Muscle layer of duodenum (tissue), 2 donors: ENCODE results near the gene GRAMD1A.
"Not testable (repeated sequence)": the region's sequence is repeated elsewhere in the genome, so short reads cannot be mapped to it uniquely, and the experiment has no call there.

ENCODE experiments used
- H3K27ac ChIP-seq: one replicate; pipeline ENCODE4 v1.7.0; 2013; ENCODE audit warnings: mild to moderate bottlenecking, low read length
- H3K27me3 ChIP-seq: one replicate; pipeline ENCODE4 v1.7.0; 2013; ENCODE audit warnings: low read depth, mild to moderate bottlenecking, control low read depth, low read length
- H3K36me3 ChIP-seq, 2 donors: one replicate each; pipeline ENCODE4 v1.7.0; 2013; ENCODE audit warnings: low read length in 2 of 2, control low read depth in 1 of 2, mild to moderate bottlenecking in 1 of 2; ENCODE audit not compliant: insufficient read depth in 2 of 2, control insufficient read depth in 1 of 2
- H3K4me1 ChIP-seq, 2 donors: one replicate each; pipeline ENCODE4 v1.7.0; 2013; ENCODE audit warnings: low read length in 2 of 2, mild to moderate bottlenecking in 2 of 2, control low read depth in 1 of 2, moderate library complexity in 1 of 2; ENCODE audit not compliant: insufficient read depth in 2 of 2, control insufficient read depth in 1 of 2
- H3K4me3 ChIP-seq, 2 donors: one replicate each; pipeline ENCODE4 v1.7.0; 2013; ENCODE audit warnings: low read length in 2 of 2, low read depth in 1 of 2, mild to moderate bottlenecking in 1 of 2
- H3K9me3 ChIP-seq, 2 donors: one replicate each; pipeline ENCODE4 v1.7.0; 2013; ENCODE audit warnings: low read length in 2 of 2, control low read depth in 1 of 2, mild to moderate bottlenecking in 1 of 2; ENCODE audit not compliant: control insufficient read depth in 1 of 2
- donor health status: healthy.

GRAMD1A gene

GRCh38 chr19:35006007-35006341 lies 5.9 kb downstream of the GRAMD1A start:
- Histone ChIP-seq H3K36me3 (peaks cover 19 to 26% of the 10 kb centered on the region in 2 donors), H3K4me1 (peaks cover 18 to 31% of the 10 kb centered on the region in 2 donors)
- H3K4me3 ChIP-seq, H3K27ac ChIP-seq, H3K27me3 ChIP-seq, H3K9me3 ChIP-seq: not testable (repeated sequence)

DNA sequence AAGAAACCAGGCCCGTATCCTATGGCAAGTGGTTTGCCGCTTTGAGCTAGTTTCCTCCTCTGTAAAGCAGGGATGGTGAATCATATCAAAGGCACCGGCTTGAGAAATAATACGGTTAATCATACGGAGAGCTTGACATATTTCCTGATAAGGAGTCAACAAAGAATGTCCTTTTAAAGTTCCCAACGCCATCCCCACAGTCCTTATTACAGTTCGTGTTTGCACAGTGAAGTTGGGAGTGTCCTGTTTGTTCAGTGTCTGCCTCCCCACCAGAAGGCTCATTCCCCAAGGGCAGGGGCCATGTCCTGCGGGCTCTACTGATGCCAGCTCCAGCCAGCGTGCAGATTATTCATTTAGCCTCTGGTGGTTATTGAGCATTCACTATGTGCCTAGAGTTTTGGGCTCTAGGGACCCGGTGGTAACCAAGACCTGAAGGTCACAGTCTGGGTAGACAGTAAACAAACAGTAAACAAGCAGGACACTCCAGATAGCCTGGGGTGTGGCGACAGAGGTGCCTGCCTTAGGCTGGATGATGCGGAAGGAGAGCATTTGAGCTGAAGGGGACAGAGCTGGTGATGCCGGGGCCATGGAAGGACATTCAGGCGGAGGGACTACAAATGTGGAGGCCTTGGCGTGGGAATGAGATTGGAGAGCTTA lies 6.3 kb downstream of the GRAMD1A start:
- H3K27ac ChIP-seq: peak overlapping the region; percentile 40
- H3K4me1 ChIP-seq: peaks cover 18 to 26% of the 10 kb centered on the region in 2 donors
- peaks cover 19 to 31% of the 10 kb centered on the region in 2 donors for H3K36me3 ChIP-seq
- no peaks in the 10 kb centered on the region for H3K27me3 ChIP-seq
- no peaks in the 10 kb centered on the region for H3K9me3 ChIP-seq
- H3K4me3 ChIP-seq: no peak overlapping the region

- no peaks in the 10 kb centered on the region for H3K9me3 ChIP-seq
- no peak overlapping the region for H3K4me3 ChIP-seq
- H3K4me1 ChIP-seq: peaks cover 16 to 22% of the 10 kb centered on the region in 2 donors
- H3K27ac ChIP-seq: peak overlapping the region; percentile 40
- peaks cover 19 to 36% of the 10 kb centered on the region in 2 donors for H3K36me3 ChIP-seq
- H3K27me3 ChIP-seq: no peaks in the 10 kb centered on the region
These were observed 6.9 kb downstream of the GRAMD1A start for GRCh38 chr19:35006999-35007365.

- H3K9me3 ChIP-seq, H3K27ac ChIP-seq, H3K27me3 ChIP-seq, H3K4me3 ChIP-seq: not testable (repeated sequence)
- H3K4me1 ChIP-seq: peaks cover 14 to 22% of the 10 kb centered on the region in 2 donors
- peaks cover 19 to 41% of the 10 kb centered on the region in 2 donors for H3K36me3 ChIP-seq
These were observed 7.3 kb downstream of the GRAMD1A start for GRCh38 chr19:35007427-35007826.

DNA sequence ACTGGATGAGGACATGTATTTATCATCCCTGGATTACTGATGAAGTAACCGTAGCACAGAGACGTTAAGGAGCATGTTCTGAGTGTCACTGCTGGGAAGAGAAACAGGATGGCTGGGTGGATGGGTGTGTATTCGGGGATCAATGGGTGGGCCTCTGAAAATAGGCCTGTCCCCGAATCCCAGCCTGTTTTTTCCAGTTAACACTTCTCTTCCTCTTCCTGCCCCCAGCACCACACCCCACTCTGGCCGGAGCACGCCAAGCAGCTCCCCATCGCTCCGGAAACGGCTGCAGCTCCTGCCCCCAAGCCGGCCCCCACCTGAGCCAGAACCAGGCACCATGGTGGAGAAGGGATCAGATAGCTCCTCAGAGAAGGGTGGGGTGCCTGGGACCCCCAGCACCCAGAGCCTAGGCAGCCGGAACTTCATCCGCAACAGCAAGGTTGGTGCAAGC lies 8.8 kb downstream of the GRAMD1A start:
- Histone ChIP-seq H3K4me1 (peaks cover 7 to 22% of the 10 kb centered on the region in 2 donors), H3K9me3 (no peaks in the 10 kb centered on the region), H3K27me3 (no peaks in the 10 kb centered on the region), H3K36me3 (peaks cover 23 to 45% of the 10 kb centered on the region in 2 donors), H3K4me3 (no peak overlapping the region), H3K27ac (no peak overlapping the region)

DNA sequence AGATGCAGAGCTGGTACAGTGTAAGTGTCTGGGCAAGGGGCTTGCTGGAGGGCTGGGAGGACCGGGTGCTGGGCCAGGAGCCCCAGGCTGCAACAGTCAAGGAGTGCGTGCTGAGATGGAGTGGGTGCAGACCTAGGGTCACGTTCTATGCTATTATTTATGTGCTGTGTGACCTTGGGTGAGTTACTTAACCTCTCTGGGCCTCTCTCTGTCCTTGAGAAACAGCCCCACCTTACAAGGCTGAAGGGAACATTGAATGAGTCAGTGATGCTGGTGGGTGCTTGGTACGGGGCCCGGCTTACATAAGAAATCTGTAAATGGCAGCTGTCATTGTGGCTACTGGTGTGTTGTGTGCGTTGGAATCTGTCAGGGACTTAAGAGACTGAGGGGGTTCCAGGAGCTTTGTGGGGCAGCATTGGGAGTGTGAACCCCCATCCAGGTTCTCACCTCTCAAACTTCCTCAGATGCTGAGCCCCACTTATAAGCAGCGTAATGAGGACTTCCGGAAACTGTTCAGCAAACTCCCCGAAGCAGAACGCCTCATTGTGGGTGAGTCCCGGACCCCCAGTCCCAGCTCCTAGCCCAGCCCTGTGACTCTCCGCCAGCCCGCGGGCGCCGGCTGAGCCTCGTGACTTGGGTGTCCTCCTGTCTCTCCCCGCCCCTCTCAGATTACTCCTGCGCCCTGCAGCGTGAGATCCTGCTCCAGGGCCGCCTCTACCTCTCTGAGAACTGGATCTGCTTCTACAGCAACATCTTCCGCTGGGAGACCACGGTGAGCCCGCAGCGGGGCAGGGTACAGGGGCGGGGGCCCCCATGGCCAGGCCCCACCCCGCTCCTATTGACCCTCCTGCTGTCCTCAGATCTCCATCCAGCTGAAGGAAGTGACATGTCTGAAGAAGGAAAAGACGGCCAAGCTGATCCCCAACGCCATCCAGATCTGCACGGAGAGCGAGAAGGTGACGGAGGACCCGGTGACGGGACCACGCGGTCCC lies 9.6 kb downstream of the GRAMD1A start:
- H3K27ac ChIP-seq: no peak overlapping the region
- H3K4me3 ChIP-seq: no peak overlapping the region
- peaks cover 23 to 52% of the 10 kb centered on the region in 2 donors for H3K36me3 ChIP-seq
- H3K4me1 ChIP-seq: peaks cover 4 to 23% of the 10 kb centered on the region in 2 donors
- H3K9me3 ChIP-seq: no peaks in the 10 kb centered on the region
- H3K27me3 ChIP-seq: no peaks in the 10 kb centered on the region

DNA sequence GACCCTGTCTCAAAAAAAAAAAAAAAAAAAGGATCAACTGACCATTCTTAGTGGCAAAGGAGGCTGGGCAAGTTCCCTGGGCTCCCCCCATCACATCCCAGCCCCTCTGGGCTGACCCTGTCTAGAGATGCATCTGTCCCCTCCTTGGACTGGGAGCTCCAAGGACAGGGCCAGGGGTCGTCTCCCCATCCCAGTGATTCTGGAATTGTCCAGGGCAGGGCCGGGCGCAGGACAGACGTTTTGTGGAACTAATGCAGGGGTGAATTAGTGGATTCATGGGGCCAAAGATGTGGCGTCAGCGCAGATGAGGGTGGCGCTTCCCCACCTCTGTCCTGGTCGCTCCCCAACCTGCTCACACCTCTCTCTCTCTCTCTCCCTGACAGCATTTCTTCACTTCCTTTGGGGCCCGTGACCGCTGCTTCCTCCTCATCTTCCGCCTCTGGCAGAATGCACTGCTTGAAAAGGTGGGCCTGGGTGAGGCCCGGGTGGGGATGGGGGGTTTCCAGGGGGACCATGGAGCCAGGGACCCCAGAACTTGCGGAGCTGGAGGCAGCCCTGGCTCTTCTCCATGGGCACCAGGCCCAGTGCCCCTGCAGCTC lies 11.1 kb downstream of the GRAMD1A start:
- Histone ChIP-seq H3K27ac (no peak overlapping the region), H3K9me3 (no peaks in the 10 kb centered on the region), H3K36me3 (peaks cover 26 to 66% of the 10 kb centered on the region in 2 donors), H3K4me3 (no peak overlapping the region), H3K27me3 (no peaks in the 10 kb centered on the region), H3K4me1 (peaks cover 0 to 23% of the 10 kb centered on the region in 2 donors)

DNA sequence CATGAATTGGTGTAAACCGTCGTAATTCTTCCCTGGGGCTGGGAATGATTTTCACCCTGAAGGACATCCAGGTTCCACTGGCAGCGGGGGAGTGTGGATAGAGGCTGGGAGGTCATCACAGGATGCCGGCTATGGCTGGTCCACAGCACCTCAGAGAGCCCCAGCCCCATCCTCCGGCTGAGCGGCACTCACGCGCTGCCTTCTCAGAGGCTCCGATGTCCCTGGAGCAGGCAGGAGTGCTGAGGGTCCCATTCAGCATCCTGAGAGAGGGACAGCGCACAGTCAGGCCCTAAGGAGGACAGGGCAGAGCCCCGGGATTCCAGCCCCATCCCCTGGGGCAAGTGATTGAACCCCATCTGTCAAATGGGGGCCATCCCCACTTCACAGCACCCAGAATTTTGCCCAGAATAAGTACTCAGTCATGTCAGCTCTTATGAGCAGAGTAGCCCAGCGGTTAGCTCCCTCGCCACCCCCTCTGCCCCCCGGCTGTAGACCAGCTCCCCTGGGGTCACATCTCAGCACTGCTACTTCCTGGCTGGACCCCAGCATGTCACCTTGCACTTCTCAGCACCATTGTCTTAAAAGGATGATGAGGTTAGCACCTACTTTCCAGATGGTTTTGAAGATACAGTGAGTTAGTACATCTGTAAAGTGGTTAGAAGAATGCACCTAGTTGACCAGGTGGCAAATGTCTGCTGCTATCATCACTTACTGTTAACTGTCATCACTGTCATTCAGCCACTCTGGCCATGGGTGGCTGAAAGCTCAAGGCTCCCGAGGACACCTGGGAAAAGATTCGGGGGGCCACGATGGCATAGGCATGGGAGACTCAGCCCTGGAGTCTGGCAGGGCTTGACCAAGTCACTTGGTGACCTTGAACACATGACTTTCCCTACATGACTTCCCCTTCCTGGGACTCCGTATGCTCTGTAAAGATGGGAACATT lies 11.9 kb downstream of the GRAMD1A start:
- peaks cover 0 to 23% of the 10 kb centered on the region in 2 donors for H3K4me1 ChIP-seq
- H3K27ac ChIP-seq: no peak overlapping the region

DNA sequence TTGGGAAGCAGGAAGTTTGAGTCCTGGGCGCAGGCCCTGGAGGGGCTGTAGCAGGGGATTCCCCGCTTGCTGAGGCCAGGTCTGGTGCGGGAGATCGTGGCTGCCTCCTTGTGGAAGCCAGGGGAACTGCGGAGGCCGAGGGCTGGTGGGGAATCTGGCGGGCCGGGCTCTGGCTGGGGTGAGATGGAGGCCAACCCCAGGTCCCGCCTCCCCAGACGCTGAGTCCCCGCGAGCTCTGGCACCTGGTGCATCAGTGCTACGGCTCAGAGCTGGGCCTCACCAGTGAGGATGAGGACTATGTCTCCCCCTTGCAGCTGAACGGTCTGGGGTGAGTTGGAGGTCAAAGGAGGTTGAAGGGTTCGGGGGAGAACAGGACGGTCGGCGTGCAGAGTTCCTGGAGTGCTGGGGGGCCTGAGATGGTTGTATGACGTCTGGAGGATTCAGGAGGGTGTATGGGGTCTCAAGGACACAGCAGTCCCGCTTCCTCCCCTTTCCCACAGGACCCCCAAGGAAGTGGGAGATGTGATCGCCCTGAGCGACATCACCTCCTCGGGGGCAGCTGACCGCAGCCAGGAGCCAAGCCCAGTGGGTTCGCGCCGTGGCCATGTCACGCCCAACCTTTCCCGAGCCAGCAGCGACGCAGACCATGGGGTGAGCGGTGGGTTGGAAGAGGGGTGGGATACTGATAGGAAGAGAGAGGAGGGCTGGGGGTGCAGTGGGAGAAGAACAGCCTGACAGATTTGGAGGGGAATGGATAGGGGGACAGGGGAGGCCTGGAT lies 13.1 kb downstream of the GRAMD1A start:
- no peak overlapping the region for H3K27ac ChIP-seq

More for the DNA sequence above, 11.9 kb downstream of the GRAMD1A start:
- Histone ChIP-seq H3K4me3 (no peak overlapping the region), H3K27me3 (no peaks in the 10 kb centered on the region), H3K36me3 (peaks cover 26 to 66% of the 10 kb centered on the region in 2 donors), H3K9me3 (no peaks in the 10 kb centered on the region)

More for the DNA sequence above, 13.1 kb downstream of the GRAMD1A start:
- H3K27me3 ChIP-seq: no peaks in the 10 kb centered on the region
- H3K4me3 ChIP-seq: no peak overlapping the region
- H3K9me3 ChIP-seq: no peaks in the 10 kb centered on the region
- peaks cover 27 to 72% of the 10 kb centered on the region in 2 donors for H3K36me3 ChIP-seq
- peaks cover 0 to 23% of the 10 kb centered on the region in 2 donors for H3K4me1 ChIP-seq
